ENCODE results near the gene EN1. TPM values are rescaled to one million over a fixed set of nuclear protein-coding genes. Genes with fewer than 3 reads are reported as not detected.
A peak's percentile ranks its signal among the peaks of the same experiment; 100 is the strongest.

The EN1 gene
- not detected for total RNA-seq
- total RNA-seq (2013) = not detected

DNA sequence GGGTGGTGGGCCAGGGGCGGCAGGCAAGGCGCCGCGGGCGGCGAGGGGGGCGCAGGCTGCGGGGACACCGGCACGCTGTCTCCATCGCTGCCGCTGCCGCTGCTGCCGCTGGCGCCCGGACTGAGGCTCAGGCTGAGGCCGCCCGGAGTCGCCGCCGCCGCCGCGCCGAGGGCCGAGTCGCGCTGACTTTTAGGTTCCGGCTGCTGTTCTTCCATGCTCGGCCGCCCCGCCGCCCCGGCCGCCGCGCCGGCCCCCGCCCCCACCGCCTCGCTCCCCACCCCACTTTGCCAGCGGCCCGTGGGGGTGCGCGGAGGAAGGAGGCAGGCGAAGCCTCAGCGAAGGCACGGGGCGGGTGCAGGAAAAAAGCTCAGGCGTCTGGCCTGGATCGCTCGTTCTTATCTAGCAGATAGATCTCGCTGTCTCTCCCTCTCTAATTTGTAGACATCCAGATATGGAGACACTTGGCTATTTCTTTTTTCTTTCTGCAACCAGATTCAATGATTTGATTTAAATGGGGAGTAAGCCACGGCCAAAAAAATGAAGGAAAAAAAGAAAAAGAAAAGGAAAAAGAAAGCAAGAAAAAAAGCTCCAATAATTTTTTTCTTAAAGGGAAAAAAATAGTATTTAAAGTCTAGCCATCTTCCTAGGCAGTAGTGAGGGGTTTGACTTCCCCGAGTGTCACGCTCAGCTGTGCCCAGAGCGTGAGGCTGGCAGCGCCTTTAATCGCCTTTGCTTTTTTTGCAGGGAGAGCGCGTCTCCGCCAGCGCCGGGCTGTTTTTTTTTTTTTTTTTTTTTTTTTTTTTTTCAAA lies at the start of gene EN1:
Gene EN1 (minus strand): TSS at position 696 of the 809 bp plus-strand sequence. CDS start 481 bp downstream, at position 215.
- intact Hi-C loops (cut with micrococcal nuclease) = no loop called here
- Histone ChIP-seq H3K4me3 (ENCODE audit: low read length) (no peak within 1 kb of the TSS), H3K4me1 (ENCODE audit: control insufficient read depth, insufficient read depth, low read length) (peaks cover 20% of the 10 kb centered on the region), H3K9me3 (ENCODE audit: control insufficient read depth, insufficient read depth, low read length) (no peaks in the 10 kb centered on the region), H3K27me3 (ENCODE audit: control insufficient read depth, insufficient read depth, low read length) (peaks cover 56% of the 10 kb centered on the region), H3K36me3 (ENCODE audit: control insufficient read depth, insufficient read depth, low read length) (no peaks in the 10 kb centered on the region), H3K27ac (ENCODE audit: low read length) (no peak within 1 kb of the TSS)
- Mint-ChIP-seq H3K27me3 (ENCODE audit: low read depth in 2 of 2) (peaks cover 63 to 68% of the 10 kb centered on the region in 2 donors), H3K4me1 (peaks cover 12 to 20% of the 10 kb centered on the region in 2 donors), H3K4me3 (peak within 1 kb of the TSS; percentile 73), H3K36me3 (no peaks in the 10 kb centered on the region), H3K27ac (no peak within 1 kb of the TSS), H3K9me3 (no peaks in the 10 kb centered on the region)
- no peak for TF ChIP-seq CTCF (IDR thresholded peaks at IDR 0.05)
- WGBS (ENCODE audit: insufficient coverage) = 3% methylated on average over 63 of the region's 64 CpGs
- ATAC-seq (no peak), DNase-seq (no peak)

GRCh38 chr2:118893100-118893499 lies 45.7 kb upstream of the EN1 start:
- Mint-ChIP-seq H3K27ac (no peak overlapping the region), H3K9me3 (peaks cover 5 to 8% of the 10 kb centered on the region in 2 donors), H3K36me3 (peaks cover 12% of the 10 kb centered on the region), H3K4me1 (no peaks in the 10 kb centered on the region), H3K27me3 (ENCODE audit: low read depth in 2 of 2) (peaks cover 6 to 26% of the 10 kb centered on the region in 2 donors), H3K4me3 (no peak overlapping the region)
- intact Hi-C loops (cut with micrococcal nuclease) = no loop called here
- no peak overlapping the region for H3K4me3 ChIP-seq (ENCODE audit: low read length)
- ATAC-seq (no peak), DNase-seq (no peak)
- no peak overlapping the region for H3K27ac ChIP-seq (ENCODE audit: low read length)
- H3K4me1 ChIP-seq (ENCODE audit: control insufficient read depth, insufficient read depth, low read length) = no peaks in the 10 kb centered on the region
- H3K27me3 ChIP-seq (ENCODE audit: control insufficient read depth, insufficient read depth, low read length) = peaks cover 2% of the 10 kb centered on the region
- TF ChIP-seq CTCF (IDR thresholded peaks at IDR 0.05) = no peak
- H3K9me3 ChIP-seq (ENCODE audit: control insufficient read depth, insufficient read depth, low read length) = no peaks in the 10 kb centered on the region
- H3K36me3 ChIP-seq (ENCODE audit: control insufficient read depth, insufficient read depth, low read length) = no peaks in the 10 kb centered on the region
- 87% methylated on average over 3 of the region's 3 CpGs for WGBS (ENCODE audit: insufficient coverage)

DNA sequence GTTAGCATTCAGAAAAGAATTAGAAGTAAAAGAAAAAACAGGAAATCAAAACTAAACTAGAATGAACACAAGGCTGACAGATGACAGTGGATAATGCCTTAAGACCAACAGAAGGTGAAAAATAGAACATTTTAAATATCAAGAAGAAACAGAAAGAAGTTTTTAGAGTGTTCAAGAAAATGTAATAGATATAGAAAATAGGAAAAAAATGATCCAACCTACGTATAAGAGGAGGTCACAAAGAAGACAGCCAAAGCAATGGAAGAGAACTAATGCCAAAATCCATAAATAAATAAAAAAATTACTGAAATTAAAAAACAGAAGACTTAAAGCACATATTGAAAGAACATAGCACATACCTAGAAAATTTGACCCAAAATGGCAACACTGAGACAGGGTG lies 42.5 kb upstream of the EN1 start:
- Mint-ChIP-seq H3K36me3 (peaks cover 12% of the 10 kb centered on the region), H3K27ac (no peak overlapping the region), H3K4me1 (no peaks in the 10 kb centered on the region), H3K27me3 (ENCODE audit: low read depth in 2 of 2) (peaks cover 7 to 26% of the 10 kb centered on the region in 2 donors), H3K4me3 (no peak overlapping the region), H3K9me3 (peaks cover 5 to 8% of the 10 kb centered on the region in 2 donors)
- no peaks in the 10 kb centered on the region for H3K36me3 ChIP-seq (ENCODE audit: control insufficient read depth, insufficient read depth, low read length)
- no peaks in the 10 kb centered on the region for H3K9me3 ChIP-seq (ENCODE audit: control insufficient read depth, insufficient read depth, low read length)
- H3K27me3 ChIP-seq (ENCODE audit: control insufficient read depth, insufficient read depth, low read length) = peaks cover 2% of the 10 kb centered on the region
- no CpG with 5 or more reads among the region's 1 CpG for WGBS (ENCODE audit: insufficient coverage)
- H3K27ac ChIP-seq (ENCODE audit: low read length) = no peak overlapping the region
- intact Hi-C loops (cut with micrococcal nuclease) = no loop called here
- no peak for ATAC-seq
- no peak for TF ChIP-seq CTCF (IDR thresholded peaks at IDR 0.05)
- H3K4me1 ChIP-seq (ENCODE audit: control insufficient read depth, insufficient read depth, low read length) = no peaks in the 10 kb centered on the region
- H3K4me3 ChIP-seq (ENCODE audit: low read length) = no peak overlapping the region
- DNase-seq = no peak
